OCI-LY7 (cell line): ENCODE data around the gene APPL2. TPM values are rescaled to one million over a fixed set of nuclear protein-coding genes. Genes with fewer than 3 reads are reported as not detected.

Source experiments
- BruUV-seq: library from RNA; stranded (reverse); fragments of 400-500 nt; replicated peaks from 2 replicates; lab custom pipeline; 2021; lab: Mats Ljungman, UMichigan
- CTCF ChIA-PET: fragments of 300-600 bp; sonication (Branson Sonifier 250); formaldehyde crosslinking; loops from one replicate; lab custom pipeline; 2022; ENCODE audit warnings: antibody characterized with exemption; ENCODE audit not compliant: unreplicated experiment; lab: Charles Lee
- POLR2A ChIA-PET: fragments of 300-600 bp; sonication (Branson Sonifier 250); formaldehyde crosslinking; loops from one replicate; lab custom pipeline; 2022; ENCODE audit warnings: antibody characterized with exemption; lab: Charles Lee
- DNase-seq: peaks from one replicate; pipeline ENCODE4 v3.0.0-alpha.2; 2015; ENCODE audit warnings: low spot score
- H2AFZ ChIP-seq: fragments of 200-600 bp; sonication (generic), shearing (Covaris generic); 2 replicates; pipeline ENCODE4 v1.6.1; 2014; ENCODE audit warnings: mild to moderate bottlenecking, antibody characterized with exemption, low read length, moderate library complexity
- H3K27ac ChIP-seq: fragments of 200-600 bp; sonication (generic); 2 replicates; pipeline ENCODE4 v1.5.1; 2014; ENCODE audit warnings: mixed run types, low read depth, mild to moderate bottlenecking, moderate library complexity, low read length, inconsistent platforms; ENCODE audit not compliant: poor library complexity, severe bottlenecking
- H3K36me3 ChIP-seq: fragments of 200-600 bp; sonication (generic); 2 replicates; pipeline ENCODE4 v1.6.1; 2014; ENCODE audit warnings: mild to moderate bottlenecking, antibody characterized with exemption, low read length, moderate library complexity, mixed read lengths; ENCODE audit not compliant: insufficient read depth
- H3K4me1 ChIP-seq: fragments of 200-600 bp; sonication (generic); 2 replicates; pipeline ENCODE4 v1.5.1; 2014; ENCODE audit warnings: mild to moderate bottlenecking, low read length; ENCODE audit not compliant: insufficient read depth, poor library complexity, severe bottlenecking
- H3K4me2 ChIP-seq: fragments of 200-600 bp; sonication (generic); 2 replicates; pipeline ENCODE4 v1.6.1; 2014; ENCODE audit warnings: mild to moderate bottlenecking, low read length
- H3K4me3 ChIP-seq: fragments of 200-600 bp; sonication (generic); 2 replicates; pipeline ENCODE4 v1.5.1; 2014; ENCODE audit warnings: mild to moderate bottlenecking, low read depth, low read length; ENCODE audit not compliant: poor library complexity, severe bottlenecking
- H3K79me2 ChIP-seq: fragments of 200-600 bp; sonication (generic); 2 replicates; pipeline ENCODE4 v1.6.1; 2016; ENCODE audit warnings: low read depth, mild to moderate bottlenecking, low read length, moderate library complexity, mixed read lengths; ENCODE audit not compliant: insufficient read depth
- H3K9me2 ChIP-seq: fragments of 200-600 bp; sonication (generic); 2 replicates; pipeline ENCODE4 v1.6.1; 2016; ENCODE audit warnings: mild to moderate bottlenecking, low read length, mixed read lengths; ENCODE audit not compliant: insufficient read depth
- H3K9me3 ChIP-seq: fragments of 200-600 bp; sonication (generic); 2 replicates; pipeline ENCODE4 v1.6.1; 2014; ENCODE audit warnings: mild to moderate bottlenecking, mixed run types, low read length, mixed read lengths
- H4K20me1 ChIP-seq: fragments of 200-600 bp; sonication (generic); 2 replicates; pipeline ENCODE4 v1.6.1; 2014; ENCODE audit warnings: mild to moderate bottlenecking, antibody characterized with exemption, low read length, moderate library complexity, mixed read lengths; ENCODE audit not compliant: insufficient read depth
- CTCF ChIP-seq: fragments of 200-600 bp; sonication (generic); conservative IDR thresholded peaks from 2 replicates; pipeline ENCODE4 v1.5.1; 2014; ENCODE audit warnings: mild to moderate bottlenecking, antibody characterized with exemption, low read length, moderate library complexity, mixed read lengths
- EZH2phosphoT487 ChIP-seq: fragments of 200-600 bp; sonication (generic); IDR thresholded peaks from 2 replicates; pipeline ENCODE4 v1.6.1; 2018; ENCODE audit warnings: low read depth, borderline replicate concordance, mild to moderate bottlenecking, mixed run types, antibody characterized with exemption, low read length, moderate library complexity, mixed read lengths
- intact Hi-C: fragments of 100-400 bp; cut with micrococcal nuclease; formaldehyde crosslinking; loops from one replicate; pipeline ENCODE4 v1.10.0; 2022; ENCODE audit not compliant: unreplicated experiment
- total RNA-seq, 2 experiments: library from RNA; depleted of rRNA in 1 of 2; stranded (reverse); fragments of >200 nt in 1 of 2; shearing (Covaris generic) in 1 of 2; gene quantifications; 2 replicates each; pipeline ENCODE4 v1.2.3, GENCODE V29; 2014 to 2022

Gene APPL2
- total RNA-seq, 2 experiments from 2014 or later: 18.8 to 29.1 TPM

- no peak for DNase-seq
Observed at GRCh38 chr12:105219261-105220028, 16.5 kb downstream of the APPL2 start.

GRCh38 chr12:105218434-105218833 lies 17.5 kb downstream of the APPL2 start:
- no peak for DNase-seq
- Histone ChIP-seq H4K20me1 (no peaks in the 10 kb centered on the region), H3K27ac (no peak overlapping the region), H3K36me3 (peaks cover 26% of the 10 kb centered on the region), H3K79me2 (no peaks in the 10 kb centered on the region), H3K4me3 (no peak overlapping the region), H3K9me2 (no peaks in the 10 kb centered on the region), H3K9me3 (no peaks in the 10 kb centered on the region), H3K4me1 (no peaks in the 10 kb centered on the region), H3K4me2 (no peak overlapping the region), H2AFZ (no peak overlapping the region)
- intact Hi-C loops: no loop called here
- TF ChIP-seq CTCF (no peak), EZH2phosphoT487 (no peak)
- BruUV-seq: no TSS peak
- CTCF ChIA-PET: no interaction called here
- POLR2A ChIA-PET: interaction anchor here (0.6 to 1.3 kb wide), 4 partner anchors 18 to 1201 kb away, joined by 3 read pairs; partner anchors contain the start of gene APPL2

More at GRCh38 chr12:105219261-105220028, 16.5 kb downstream of the APPL2 start:
- ChIA-PET POLR2A (interaction anchor here (0.7 to 2.1 kb wide), 5 partner anchors 16 to 159 kb away, joined by 3 to 5 read pairs (median 3); partner anchors contain the start of gene APPL2), CTCF (no interaction called here)
- Histone ChIP-seq H3K4me1 (no peaks in the 10 kb centered on the region), H3K27ac (no peak overlapping the region), H3K9me3 (no peaks in the 10 kb centered on the region), H3K36me3 (peaks cover 26% of the 10 kb centered on the region), H3K9me2 (no peaks in the 10 kb centered on the region), H2AFZ (no peak overlapping the region), H3K4me2 (no peak overlapping the region), H4K20me1 (no peaks in the 10 kb centered on the region), H3K79me2 (no peaks in the 10 kb centered on the region), H3K4me3 (no peak overlapping the region)
- TF ChIP-seq EZH2phosphoT487 (no peak), CTCF (no peak)
- intact Hi-C loops: no loop called here
- no TSS peak for BruUV-seq
